Measurements from ENCODE around the gene PARL.

Gene PARL

DNA sequence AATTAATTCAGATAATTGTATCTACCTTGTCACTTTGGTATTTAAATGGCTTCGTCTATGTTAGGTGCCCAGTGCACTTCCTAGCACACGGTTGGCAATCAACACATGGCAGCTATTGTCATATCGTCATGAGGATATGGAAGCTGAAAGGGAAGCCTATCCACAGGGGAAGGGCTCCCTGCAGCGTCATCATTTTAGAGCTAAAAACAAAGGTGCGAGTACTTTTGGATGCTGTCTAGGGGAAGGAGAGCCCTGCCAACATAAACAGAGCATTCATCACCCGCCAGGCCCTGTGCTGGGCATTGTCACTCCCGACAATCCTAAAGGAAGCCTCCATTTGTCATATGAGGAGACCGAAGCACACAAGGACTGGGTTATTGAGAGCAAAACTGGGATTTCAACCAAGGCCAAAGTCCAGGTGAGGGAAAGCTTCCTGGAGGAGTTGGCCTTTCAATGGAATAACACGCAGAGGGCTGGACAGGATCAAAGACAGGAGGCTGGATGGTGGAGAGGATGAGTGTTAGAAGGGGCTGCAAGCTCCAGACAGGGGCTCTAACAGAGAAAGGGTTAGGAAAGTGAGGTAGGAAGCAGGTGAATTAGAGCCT, 8.0 kb upstream of the PARL start:
- Histone ChIP-seq H2AK5ac (ENCODE audit: low read depth, low read length) (no peak overlapping the region), H3K18ac (ENCODE audit: low read length) (no peak overlapping the region), H2BK12ac (ENCODE audit: low read length) (no peak overlapping the region), H4K91ac (ENCODE audit: low read depth, low read length, poor library complexity) (no peak overlapping the region), H3K27ac (replicated peaks; ENCODE audit: low read length) (no peak overlapping the region), H3K9ac (ENCODE audit: low read depth, low read length, poor library complexity) (no peak overlapping the region), H2AFZ (ENCODE audit: low read length) (no peak overlapping the region), H3K4me1 (ENCODE audit: control insufficient read depth in 2 of 2, insufficient read depth in 1 of 2, low read depth in 1 of 2, low read length in 2 of 2) (no peaks in the 10 kb centered on the region), H2BK120ac (ENCODE audit: low read depth, low read length) (no peak overlapping the region), H3K4me2 (ENCODE audit: insufficient read depth, low read length, poor library complexity, severe bottlenecking) (no peak overlapping the region), H3K9me3 (replicated peaks in 1 of 2; ENCODE audit: control insufficient read depth in 2 of 2, insufficient read depth in 1 of 2, low read depth in 1 of 2, low read length in 2 of 2) (no peaks in the 10 kb centered on the region), H3K27me3 (ENCODE audit: control insufficient read depth in 3 of 3, insufficient read depth in 3 of 3, low read depth in 1 of 3, low read length in 3 of 3) (peaks cover 0 to 31% (median 0%) of the 10 kb centered on the region in 3 experiments), H3K4ac (ENCODE audit: low read length) (no peak overlapping the region), H3K23ac (ENCODE audit: low read depth, low read length, poor library complexity) (no peak overlapping the region), H3K14ac (ENCODE audit: low read length) (no peak overlapping the region), H3K79me1 (ENCODE audit: low read depth, low read length) (no peaks in the 10 kb centered on the region), H2BK15ac (ENCODE audit: low read length) (no peak overlapping the region), H3K4me3 (ENCODE audit: low read length in 2 of 2) (no peak overlapping the region), H4K8ac (ENCODE audit: low read depth, low read length) (peak overlapping the region; percentile 4), H2BK5ac (ENCODE audit: low read length) (no peak overlapping the region), H3K36me3 (replicated peaks in 1 of 2; ENCODE audit: control insufficient read depth in 2 of 2, insufficient read depth in 2 of 2, low read length in 2 of 2) (no peaks in the 10 kb centered on the region)
- DNase-seq (ENCODE audit: low spot score) = no peak
- no CpG with 5 or more reads among the region's 9 CpGs for WGBS, 2 donors (ENCODE audit: extremely low coverage in 2 of 2, insufficient read length in 2 of 2, insufficient replicate concordance in 1 of 2)

- Histone ChIP-seq H4K8ac (ENCODE audit: low read depth, low read length) (no peak overlapping the region), H3K9ac (ENCODE audit: low read depth, low read length, poor library complexity) (no peak overlapping the region), H3K4me1 (ENCODE audit: control insufficient read depth in 2 of 2, insufficient read depth in 1 of 2, low read depth in 1 of 2, low read length in 2 of 2) (peaks cover 4 to 9% of the 10 kb centered on the region in 2 donors), H2BK120ac (ENCODE audit: low read depth, low read length) (no peak overlapping the region), H4K91ac (ENCODE audit: low read depth, low read length, poor library complexity) (no peak overlapping the region), H3K27ac (replicated peaks; ENCODE audit: low read length) (no peak overlapping the region), H3K23ac (ENCODE audit: low read depth, low read length, poor library complexity) (no peak overlapping the region), H3K36me3 (replicated peaks in 1 of 2; ENCODE audit: control insufficient read depth in 2 of 2, insufficient read depth in 2 of 2, low read length in 2 of 2) (peaks cover 0 to 4% of the 10 kb centered on the region in 2 donors), H2AK5ac (ENCODE audit: low read depth, low read length) (no peak overlapping the region), H3K4ac (ENCODE audit: low read length) (no peak overlapping the region), H2BK5ac (ENCODE audit: low read length) (no peak overlapping the region), H3K27me3 (ENCODE audit: control insufficient read depth in 3 of 3, insufficient read depth in 3 of 3, low read depth in 1 of 3, low read length in 3 of 3) (peaks cover 0 to 17% (median 0%) of the 10 kb centered on the region in 3 experiments), H3K9me3 (replicated peaks in 1 of 2; ENCODE audit: control insufficient read depth in 2 of 2, insufficient read depth in 1 of 2, low read depth in 1 of 2, low read length in 2 of 2) (no peaks in the 10 kb centered on the region), H3K4me3 (ENCODE audit: low read length in 2 of 2) (no peak overlapping the region), H2BK12ac (ENCODE audit: low read length) (no peak overlapping the region), H3K14ac (ENCODE audit: low read length) (no peak overlapping the region), H2BK15ac (ENCODE audit: low read length) (no peak overlapping the region), H3K4me2 (ENCODE audit: insufficient read depth, low read length, poor library complexity, severe bottlenecking) (no peak overlapping the region), H3K18ac (ENCODE audit: low read length) (no peak overlapping the region), H2AFZ (ENCODE audit: low read length) (no peak overlapping the region), H3K79me1 (ENCODE audit: low read depth, low read length) (peaks cover 7% of the 10 kb centered on the region)
- DNase-seq (ENCODE audit: low spot score) = no peak
- WGBS, 2 donors (ENCODE audit: extremely low coverage in 2 of 2, insufficient read length in 2 of 2, insufficient replicate concordance in 1 of 2) = no CpG with 5 or more reads among the region's 10 CpGs
Measured at GRCh38 chr3:183885766-183886165, 1.1 kb upstream of the PARL start.

DNA sequence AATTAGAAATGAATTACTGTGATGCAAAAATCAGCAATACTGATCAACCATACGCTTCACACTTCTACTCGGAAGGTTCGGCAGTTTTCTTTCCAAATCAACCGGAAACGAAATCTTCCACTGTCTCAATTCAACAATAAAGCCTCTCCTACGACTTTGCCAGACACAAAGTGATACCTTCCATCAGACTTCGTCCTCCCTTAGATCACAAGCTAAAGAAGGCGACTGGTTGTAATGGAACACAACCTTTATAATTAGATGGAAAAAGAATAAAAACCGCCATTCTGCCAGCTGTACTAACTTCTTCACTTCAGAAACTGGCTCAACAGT, 618 bp downstream of the PARL start:
- H3K79me1 ChIP-seq (ENCODE audit: low read depth, low read length) = peaks cover 7% of the 10 kb centered on the region
- no CpG with 5 or more reads among the region's 9 CpGs for WGBS, 2 donors (ENCODE audit: extremely low coverage in 2 of 2, insufficient read length in 2 of 2, insufficient replicate concordance in 1 of 2)
- no peak overlapping the region for H2BK5ac ChIP-seq (ENCODE audit: low read length)
- no peaks in the 10 kb centered on the region for H3K9me3 ChIP-seq (replicated peaks in 1 of 2; ENCODE audit: control insufficient read depth in 2 of 2, insufficient read depth in 1 of 2, low read depth in 1 of 2, low read length in 2 of 2)
- no peak overlapping the region for H4K91ac ChIP-seq (ENCODE audit: low read depth, low read length, poor library complexity)
- no peak overlapping the region for H2BK120ac ChIP-seq (ENCODE audit: low read depth, low read length)
- peak overlapping the region; percentile 97 for H3K9ac ChIP-seq (ENCODE audit: low read depth, low read length, poor library complexity)
- DNase-seq (ENCODE audit: low spot score) = no peak
- no peak overlapping the region for H2BK12ac ChIP-seq (ENCODE audit: low read length)
- H4K8ac ChIP-seq (ENCODE audit: low read depth, low read length) = no peak overlapping the region
- no peak overlapping the region for H3K4ac ChIP-seq (ENCODE audit: low read length)
- peak overlapping the region; percentile 68 to 94 for H3K4me3 ChIP-seq (ENCODE audit: low read length in 2 of 2)
- peaks cover 0 to 7% of the 10 kb centered on the region in 2 donors for H3K36me3 ChIP-seq (replicated peaks in 1 of 2; ENCODE audit: control insufficient read depth in 2 of 2, insufficient read depth in 2 of 2, low read length in 2 of 2)
- H2AFZ ChIP-seq (ENCODE audit: low read length) = peak overlapping the region; percentile 93
- peaks cover 0 to 17% (median 0%) of the 10 kb centered on the region in 3 experiments for H3K27me3 ChIP-seq (ENCODE audit: control insufficient read depth in 3 of 3, insufficient read depth in 3 of 3, low read depth in 1 of 3, low read length in 3 of 3)
- H3K4me1 ChIP-seq (ENCODE audit: control insufficient read depth in 2 of 2, insufficient read depth in 1 of 2, low read depth in 1 of 2, low read length in 2 of 2) = peaks cover 4 to 9% of the 10 kb centered on the region in 2 donors
- no peak overlapping the region for H3K27ac ChIP-seq (replicated peaks; ENCODE audit: low read length)
- no peak overlapping the region for H2BK15ac ChIP-seq (ENCODE audit: low read length)
- no peak overlapping the region for H3K23ac ChIP-seq (ENCODE audit: low read depth, low read length, poor library complexity)
- H3K14ac ChIP-seq (ENCODE audit: low read length) = no peak overlapping the region
- no peak overlapping the region for H2AK5ac ChIP-seq (ENCODE audit: low read depth, low read length)
- no peak overlapping the region for H3K18ac ChIP-seq (ENCODE audit: low read length)
- peak overlapping the region; percentile 89 for H3K4me2 ChIP-seq (ENCODE audit: insufficient read depth, low read length, poor library complexity, severe bottlenecking)

- Histone ChIP-seq H3K27me3 (ENCODE audit: control insufficient read depth in 3 of 3, insufficient read depth in 3 of 3, low read depth in 1 of 3, low read length in 3 of 3) (peaks cover 0 to 15% (median 0%) of the 10 kb centered on the region in 3 experiments), H3K36me3 (replicated peaks in 1 of 2; ENCODE audit: control insufficient read depth in 2 of 2, insufficient read depth in 2 of 2, low read length in 2 of 2) (peaks cover 0 to 10% of the 10 kb centered on the region in 2 donors), H4K91ac (ENCODE audit: low read depth, low read length, poor library complexity) (no peak overlapping the region), H2AFZ (ENCODE audit: low read length) (no peak overlapping the region), H2BK15ac (ENCODE audit: low read length) (no peak overlapping the region), H3K4me1 (ENCODE audit: control insufficient read depth in 2 of 2, insufficient read depth in 1 of 2, low read depth in 1 of 2, low read length in 2 of 2) (peaks cover 4 to 9% of the 10 kb centered on the region in 2 donors), H3K23ac (ENCODE audit: low read depth, low read length, poor library complexity) (no peak overlapping the region), H3K79me1 (ENCODE audit: low read depth, low read length) (peaks cover 7% of the 10 kb centered on the region), H3K4ac (ENCODE audit: low read length) (no peak overlapping the region), H3K9me3 (replicated peaks in 1 of 2; ENCODE audit: control insufficient read depth in 2 of 2, insufficient read depth in 1 of 2, low read depth in 1 of 2, low read length in 2 of 2) (no peaks in the 10 kb centered on the region), H3K27ac (replicated peaks; ENCODE audit: low read length) (no peak overlapping the region), H2BK120ac (ENCODE audit: low read depth, low read length) (no peak overlapping the region), H2BK12ac (ENCODE audit: low read length) (no peak overlapping the region), H3K14ac (ENCODE audit: low read length) (no peak overlapping the region), H4K8ac (ENCODE audit: low read depth, low read length) (no peak overlapping the region), H3K18ac (ENCODE audit: low read length) (no peak overlapping the region), H3K9ac (ENCODE audit: low read depth, low read length, poor library complexity) (no peak overlapping the region), H3K4me3 (ENCODE audit: low read length in 2 of 2) (peak overlapping the region; percentile 60 to 68), H3K4me2 (ENCODE audit: insufficient read depth, low read length, poor library complexity, severe bottlenecking) (peak overlapping the region; percentile 89), H2AK5ac (ENCODE audit: low read depth, low read length) (no peak overlapping the region), H2BK5ac (ENCODE audit: low read length) (no peak overlapping the region)
- WGBS, 2 donors (ENCODE audit: extremely low coverage in 2 of 2, insufficient read length in 2 of 2, insufficient replicate concordance in 1 of 2) = no CpG with 5 or more reads among the region's 16 CpGs
- no peak for DNase-seq (ENCODE audit: low spot score)
Measured at GRCh38 chr3:183883291-183884096, 1.2 kb downstream of the PARL start.
